Effector memory CD4-positive, alpha-beta T cell (primary cell): ENCODE data around the gene PDRG1.
A peak's percentile ranks its signal among the peaks of the same experiment; 100 is the strongest.

Source experiments
- DNase-seq, 3 donors: peaks; one replicate each; pipeline ENCODE4 v3.0.0-alpha.2; 2020
- H3K27ac ChIP-seq: 2 replicates; pipeline ENCODE4 v1.7.0; 2013; ENCODE audit warnings: mild to moderate bottlenecking, low read length, moderate library complexity; ENCODE audit not compliant: insufficient read depth, poor library complexity, severe bottlenecking
- H3K27me3 ChIP-seq: replicated peaks from 2 replicates; pipeline ENCODE4 v1.7.0; 2013; ENCODE audit warnings: mild to moderate bottlenecking, low read length; ENCODE audit not compliant: insufficient read depth, control insufficient read depth, poor library complexity, severe bottlenecking
- H3K36me3 ChIP-seq: 2 replicates; pipeline ENCODE4 v1.7.0; 2013; ENCODE audit warnings: mild to moderate bottlenecking, low read length, moderate library complexity; ENCODE audit not compliant: control insufficient read depth, insufficient read depth
- H3K4me1 ChIP-seq: 2 replicates; pipeline ENCODE4 v1.7.0; 2013; ENCODE audit warnings: low read length, mild to moderate bottlenecking; ENCODE audit not compliant: control insufficient read depth, insufficient read depth, poor library complexity, severe bottlenecking
- H3K4me3 ChIP-seq: 2 replicates; pipeline ENCODE4 v1.7.0; 2013; ENCODE audit warnings: low read length, low read depth, mild to moderate bottlenecking; ENCODE audit not compliant: insufficient read depth, poor library complexity, severe bottlenecking
- H3K9me3 ChIP-seq: 2 replicates; pipeline ENCODE4 v1.7.0; 2013; ENCODE audit warnings: mild to moderate bottlenecking, low read length, moderate library complexity; ENCODE audit not compliant: control insufficient read depth
- total RNA-seq, 3 donors: gene quantifications; one replicate each; lab custom pipeline; 2026; lab: John Stamatoyannopoulos, UW

The PDRG1 gene
- 7.4 to 11.2 (median 11.0) reads per million in 3 donors for total RNA-seq

DNA sequence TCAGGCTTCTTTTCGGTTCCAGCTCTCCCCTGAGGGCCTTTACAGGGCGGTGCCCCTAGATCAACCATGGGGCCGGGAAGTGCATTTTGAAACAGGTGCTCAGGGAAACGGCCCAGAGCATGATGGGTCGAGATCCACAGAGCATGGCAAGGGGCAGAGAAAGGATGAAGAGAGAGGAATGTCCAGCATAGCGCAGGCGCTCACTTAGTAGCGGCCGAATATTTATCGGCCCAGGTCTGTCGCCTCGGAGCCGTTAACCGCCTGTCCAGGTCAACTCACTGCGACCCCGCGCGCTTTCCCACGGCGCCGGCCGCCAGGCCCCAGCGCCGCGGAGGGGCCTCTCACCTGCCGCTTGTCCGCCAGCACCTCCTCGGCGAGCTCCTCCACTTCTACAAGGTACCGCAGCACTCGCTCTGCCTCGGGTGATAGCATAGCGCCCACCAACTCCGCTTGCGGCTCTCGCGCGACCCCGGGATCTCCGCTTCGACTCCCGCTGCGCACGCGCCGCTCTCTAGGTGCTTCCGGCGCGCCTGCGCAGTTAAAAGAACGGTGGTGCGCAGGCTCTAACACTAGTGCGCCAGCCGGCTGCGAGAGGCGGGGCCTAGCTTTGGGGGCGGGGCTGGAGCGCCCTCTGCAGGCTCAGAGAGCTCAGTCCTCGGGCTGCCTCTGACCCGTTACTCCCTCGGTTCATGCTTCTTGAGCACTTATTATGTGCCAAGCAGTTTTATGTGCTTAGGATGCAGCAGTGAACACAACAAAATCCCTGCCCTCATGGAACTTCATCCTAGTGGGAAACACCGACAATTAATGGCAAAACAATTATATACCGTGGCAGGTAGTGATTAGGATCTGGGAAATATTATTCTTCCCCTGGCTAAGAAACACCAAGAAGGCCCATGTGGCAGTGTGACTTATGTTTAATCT lies at the start of gene PDRG1:
Gene PDRG1, minus strand, starts transcription at position 517 of the 924 bp plus-strand sequence. Its CDS starts 85 bp downstream, at position 432.
- H3K9me3 ChIP-seq: peaks cover 3% of the 10 kb centered on the region
- peaks cover 23% of the 10 kb centered on the region for H3K36me3 ChIP-seq
- peak; percentile 91 to 94 (median 93) for DNase-seq
- peak within 1 kb of the TSS; percentile 74 for H3K27ac ChIP-seq
- peaks cover 12% of the 10 kb centered on the region for H3K4me1 ChIP-seq
- peak within 1 kb of the TSS; percentile 89 for H3K4me3 ChIP-seq
- no peaks in the 10 kb centered on the region for H3K27me3 ChIP-seq

DNA sequence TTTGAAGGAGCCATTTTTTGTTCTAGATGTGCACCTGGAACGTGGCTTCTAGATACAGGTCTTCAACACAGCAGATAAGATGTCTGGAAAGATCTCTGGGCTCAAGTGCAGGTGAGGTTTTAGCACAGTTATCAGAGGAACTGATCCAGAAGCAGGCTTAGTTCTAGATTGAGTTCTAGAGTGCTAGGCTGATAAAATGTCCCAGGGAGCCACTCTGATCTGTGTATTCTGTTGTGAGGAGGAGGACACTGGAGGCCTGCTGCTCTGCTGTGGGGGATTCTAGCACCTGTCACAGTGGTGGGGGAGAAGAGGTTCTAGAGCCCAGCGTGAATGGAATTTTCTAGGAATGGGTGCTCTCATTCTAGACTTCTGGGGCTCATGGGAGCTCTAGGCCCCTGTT lies 46.4 kb upstream of the PDRG1 start:
- no peaks in the 10 kb centered on the region for H3K4me1 ChIP-seq
- H3K36me3 ChIP-seq: no peaks in the 10 kb centered on the region
- no peak overlapping the region for H3K27ac ChIP-seq
- peaks cover 5% of the 10 kb centered on the region for H3K27me3 ChIP-seq
- H3K9me3 ChIP-seq: no peaks in the 10 kb centered on the region
- H3K4me3 ChIP-seq: no peak overlapping the region
- no peak for DNase-seq

- Histone ChIP-seq H3K27ac (no peak overlapping the region), H3K4me1 (no peaks in the 10 kb centered on the region), H3K27me3 (peaks cover 5% of the 10 kb centered on the region), H3K4me3 (no peak overlapping the region), H3K9me3 (no peaks in the 10 kb centered on the region), H3K36me3 (no peaks in the 10 kb centered on the region)
- no peak for DNase-seq
Observed at GRCh38 chr20:31996996-31997395, 45.1 kb upstream of the PDRG1 start.

GRCh38 chr20:31992086-31992485 lies 40.2 kb upstream of the PDRG1 start:
- Histone ChIP-seq H3K9me3 (no peaks in the 10 kb centered on the region), H3K4me1 (no peaks in the 10 kb centered on the region), H3K27ac (no peak overlapping the region), H3K36me3 (no peaks in the 10 kb centered on the region), H3K4me3 (no peak overlapping the region), H3K27me3 (peaks cover 3% of the 10 kb centered on the region)
- DNase-seq: no peak

- no peak for DNase-seq
- Histone ChIP-seq H3K4me1 (no peaks in the 10 kb centered on the region), H3K27ac (no peak overlapping the region), H3K4me3 (no peak overlapping the region), H3K36me3 (no peaks in the 10 kb centered on the region), H3K27me3 (peaks cover 3% of the 10 kb centered on the region), H3K9me3 (no peaks in the 10 kb centered on the region)
Observed at GRCh38 chr20:31991339-31991705, 39.5 kb upstream of the PDRG1 start.

- Histone ChIP-seq H3K4me1 (no peaks in the 10 kb centered on the region), H3K27ac (no peak overlapping the region), H3K9me3 (no peaks in the 10 kb centered on the region), H3K36me3 (no peaks in the 10 kb centered on the region), H3K4me3 (no peak overlapping the region), H3K27me3 (peaks cover 3% of the 10 kb centered on the region)
- DNase-seq: no peak
Observed at GRCh38 chr20:31990641-31991338, 38.9 kb upstream of the PDRG1 start.

GRCh38 chr20:31989030-31989645 lies 37.3 kb upstream of the PDRG1 start:
- Histone ChIP-seq H3K4me1 (no peaks in the 10 kb centered on the region), H3K27ac (no peak overlapping the region), H3K27me3 (no peaks in the 10 kb centered on the region), H3K9me3 (no peaks in the 10 kb centered on the region), H3K4me3 (no peak overlapping the region), H3K36me3 (no peaks in the 10 kb centered on the region)
- no peak for DNase-seq

DNA sequence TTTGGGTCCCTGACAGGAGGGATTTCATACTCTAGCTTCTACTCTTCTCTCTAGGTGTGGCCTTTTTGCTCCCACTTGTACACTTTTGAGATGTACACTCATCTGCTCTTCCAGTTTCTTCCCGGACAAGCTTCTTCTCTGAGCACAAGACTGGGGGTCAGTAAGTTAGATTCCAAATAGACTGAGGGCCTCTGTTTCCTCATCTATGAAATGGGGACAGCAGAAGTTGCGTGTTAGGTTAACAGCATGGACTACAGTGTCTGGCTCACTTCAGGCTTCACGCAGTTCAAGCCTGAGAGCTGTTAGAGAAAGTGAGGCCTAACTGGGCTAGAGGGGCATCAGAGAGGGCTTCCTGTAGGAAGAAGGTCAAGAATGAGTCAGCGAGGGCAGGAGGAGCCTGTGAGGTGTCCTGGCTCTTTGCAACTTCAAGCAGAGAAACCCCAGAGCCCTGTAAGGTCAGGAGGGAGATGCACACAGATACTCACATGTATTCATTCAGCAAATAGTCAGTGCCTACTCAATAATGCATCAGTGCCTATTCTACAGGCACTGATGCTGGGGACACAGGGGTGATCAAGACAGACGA lies 36.7 kb upstream of the PDRG1 start:
- no peak for DNase-seq
- H3K36me3 ChIP-seq: no peaks in the 10 kb centered on the region

GRCh38 chr20:31987744-31988143 lies 35.9 kb upstream of the PDRG1 start:
- no peaks in the 10 kb centered on the region for H3K4me1 ChIP-seq
- H3K4me3 ChIP-seq: no peak overlapping the region
- no peaks in the 10 kb centered on the region for H3K9me3 ChIP-seq
- H3K27ac ChIP-seq: no peak overlapping the region
- no peaks in the 10 kb centered on the region for H3K36me3 ChIP-seq
- DNase-seq: no peak
- no peaks in the 10 kb centered on the region for H3K27me3 ChIP-seq

More for the DNA sequence above, 36.7 kb upstream of the PDRG1 start:
- Histone ChIP-seq H3K27ac (no peak overlapping the region), H3K4me1 (no peaks in the 10 kb centered on the region), H3K4me3 (no peak overlapping the region), H3K27me3 (no peaks in the 10 kb centered on the region), H3K9me3 (no peaks in the 10 kb centered on the region)
